Measurements from ENCODE around the gene NEURL1. TPM values are rescaled to one million over a fixed set of nuclear protein-coding genes. Genes with fewer than 3 reads are reported as not detected.

NEURL1 gene
- total RNA-seq, 2 donors from 2014 or later, result 0.12 TPM; not detected in 1

GRCh38 chr10:103457896-103458583 is 35.5 kb upstream of the NEURL1 start:
- no peak for TF ChIP-seq CTCF (IDR thresholded peaks at IDR 0.05)
- DNase-seq (ENCODE audit: low spot score), result no peak
- H3K27me3 ChIP-seq, result no peaks in the 10 kb centered on the region
- no peaks in the 10 kb centered on the region for H3K9me3 ChIP-seq
- no peaks in the 10 kb centered on the region for H3K36me3 ChIP-seq
- peaks cover 0 to under 1% of the 10 kb centered on the region in 2 donors for H3K4me1 ChIP-seq
- no peak overlapping the region for H3K27ac ChIP-seq
- no peak overlapping the region for H3K4me3 ChIP-seq

GRCh38 chr10:103458720-103459119 is 34.8 kb upstream of the NEURL1 start, which contains the start of gene CALHM1:
CALHM1 (minus strand) TSS chr10:103458900; CDS start chr10:103458751, 149 bp downstream.
- no peak within 1 kb of the TSS for H3K27ac ChIP-seq
- DNase-seq (ENCODE audit: low spot score), result no peak
- no peaks in the 10 kb centered on the region for H3K9me3 ChIP-seq
- no peaks in the 10 kb centered on the region for H3K4me1 ChIP-seq
- no peaks in the 10 kb centered on the region for H3K27me3 ChIP-seq
- TF ChIP-seq CTCF (IDR thresholded peaks at IDR 0.05), result no peak
- no peaks in the 10 kb centered on the region for H3K36me3 ChIP-seq
- H3K4me3 ChIP-seq, result no peak within 1 kb of the TSS

DNA sequence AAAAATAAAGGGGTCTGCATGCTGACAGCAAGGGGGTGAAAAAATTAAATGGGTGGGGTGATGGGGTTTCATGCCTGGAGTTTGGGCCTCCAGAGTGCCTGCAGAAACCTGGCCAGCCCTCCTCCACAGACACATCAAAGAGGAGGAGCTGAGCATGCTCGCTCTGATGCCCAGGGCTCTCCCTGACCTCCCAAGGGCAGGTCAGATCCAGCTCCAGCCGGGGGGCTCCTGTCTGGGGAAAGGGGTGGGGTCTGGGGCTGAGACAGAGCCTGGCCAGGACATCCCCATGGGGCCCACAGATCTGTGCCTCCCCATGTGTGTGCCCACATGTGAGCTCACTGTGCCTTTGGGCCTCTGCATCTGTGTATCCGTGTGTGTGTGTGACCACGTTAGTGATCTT is 33.9 kb upstream of the NEURL1 start:
- Histone ChIP-seq H3K4me1 (no peaks in the 10 kb centered on the region), H3K27ac (no peak overlapping the region), H3K4me3 (no peak overlapping the region), H3K36me3 (no peaks in the 10 kb centered on the region), H3K27me3 (no peaks in the 10 kb centered on the region), H3K9me3 (no peaks in the 10 kb centered on the region)
- DNase-seq (ENCODE audit: low spot score), result no peak
- no peak for TF ChIP-seq CTCF (IDR thresholded peaks at IDR 0.05)

DNA sequence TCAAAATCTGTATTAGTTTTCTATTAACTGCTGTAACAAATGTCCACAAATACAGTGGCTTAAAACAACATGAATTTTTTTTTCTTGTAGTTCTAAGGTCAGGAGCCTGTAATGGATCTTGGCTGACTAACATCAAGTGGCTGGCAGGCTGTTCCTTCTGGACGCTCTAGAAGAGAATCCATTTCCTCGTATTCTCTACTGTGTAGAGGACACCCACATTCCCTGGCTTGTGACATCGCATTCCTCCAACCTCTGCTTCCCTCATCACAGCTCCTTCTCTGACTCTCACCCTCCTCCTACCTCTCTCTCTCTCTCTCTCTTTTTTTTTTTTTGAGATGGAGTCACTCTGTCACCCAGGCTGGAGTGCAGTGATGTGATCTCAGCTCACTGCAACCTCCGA is 30.0 kb upstream of the NEURL1 start:
- no peak for TF ChIP-seq CTCF (IDR thresholded peaks at IDR 0.05)
- DNase-seq (ENCODE audit: low spot score), result no peak

GRCh38 chr10:103465411-103466179 is 27.9 kb upstream of the NEURL1 start:
- no peaks in the 10 kb centered on the region for H3K27me3 ChIP-seq
- H3K27ac ChIP-seq, result no peak overlapping the region
- H3K4me1 ChIP-seq, result no peaks in the 10 kb centered on the region
- DNase-seq (ENCODE audit: low spot score), result no peak
- TF ChIP-seq CTCF (IDR thresholded peaks at IDR 0.05), result no peak
- H3K36me3 ChIP-seq, result no peaks in the 10 kb centered on the region
- H3K9me3 ChIP-seq, result no peaks in the 10 kb centered on the region
- H3K4me3 ChIP-seq, result no peak overlapping the region

More for the DNA sequence above, 30.0 kb upstream of the NEURL1 start:
- H3K36me3 ChIP-seq, result no peaks in the 10 kb centered on the region
- H3K27ac ChIP-seq, result no peak overlapping the region
- no peaks in the 10 kb centered on the region for H3K4me1 ChIP-seq
- no peaks in the 10 kb centered on the region for H3K27me3 ChIP-seq
- H3K9me3 ChIP-seq, result no peaks in the 10 kb centered on the region
- no peak overlapping the region for H3K4me3 ChIP-seq

Data from right atrium auricular region (tissue), 2 donors.